Activated naive CD4-positive, alpha-beta T cell treated with anti-CD3 and anti-CD28 coated beads, Interleukin-2, amount 50 U/mL, for 16 hours (primary cell): Measurements from ENCODE around the gene GPSM3.
A peak's percentile ranks its signal among the peaks of the same experiment; 100 is the strongest.
"Not testable (repeated sequence)": the region's sequence is repeated elsewhere in the genome, so short reads cannot be mapped to it uniquely, and the experiment has no call there.

Experiments used
- DNase-seq: peaks from one replicate; pipeline ENCODE4 v3.0.0-alpha.2; 2020

GPSM3 gene

DNA sequence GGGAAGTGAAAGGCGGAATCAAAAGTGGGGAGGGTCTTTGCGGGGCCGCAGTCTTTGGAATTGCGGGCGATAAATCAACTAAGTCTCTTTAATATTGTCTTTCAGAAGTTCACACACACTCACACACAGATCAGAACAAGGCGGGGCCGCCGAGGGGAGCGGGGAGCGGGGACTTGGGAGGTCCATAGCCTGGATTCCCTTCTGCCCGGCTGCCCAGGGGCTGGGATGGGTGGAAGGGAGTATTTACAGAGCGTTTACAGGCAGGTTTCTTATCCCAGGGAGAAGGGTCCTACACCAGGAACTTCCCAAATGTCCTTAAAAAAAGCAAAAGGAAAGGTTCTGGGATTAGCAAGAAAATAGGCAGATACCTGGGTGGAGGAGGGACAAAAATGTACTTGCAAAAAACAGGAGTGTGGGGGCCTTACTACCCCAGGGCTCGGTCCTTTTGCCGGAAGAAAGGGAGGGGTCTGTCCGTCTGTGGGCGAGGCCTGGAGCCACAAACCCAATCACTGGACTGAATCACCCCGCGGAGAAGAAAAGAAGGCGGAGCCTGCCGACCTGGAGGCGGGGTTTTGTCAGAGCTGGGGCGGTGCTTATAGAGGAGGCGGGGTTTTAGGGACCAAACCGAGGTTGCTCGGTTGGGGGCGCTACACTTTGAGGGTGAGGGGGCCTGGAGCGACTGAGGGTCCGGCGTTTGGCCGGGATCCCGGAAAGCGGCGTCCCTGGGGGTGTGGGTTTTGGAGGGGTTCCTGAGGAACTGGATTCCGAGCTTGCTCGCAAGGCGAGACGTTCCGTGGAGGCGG is 44.0 kb downstream of the GPSM3 start:
- DNase-seq, result peak; percentile 74

- no peak for DNase-seq
Observed at GRCh38 chr6:32147401-32148132, 44.9 kb downstream of the GPSM3 start.

DNA sequence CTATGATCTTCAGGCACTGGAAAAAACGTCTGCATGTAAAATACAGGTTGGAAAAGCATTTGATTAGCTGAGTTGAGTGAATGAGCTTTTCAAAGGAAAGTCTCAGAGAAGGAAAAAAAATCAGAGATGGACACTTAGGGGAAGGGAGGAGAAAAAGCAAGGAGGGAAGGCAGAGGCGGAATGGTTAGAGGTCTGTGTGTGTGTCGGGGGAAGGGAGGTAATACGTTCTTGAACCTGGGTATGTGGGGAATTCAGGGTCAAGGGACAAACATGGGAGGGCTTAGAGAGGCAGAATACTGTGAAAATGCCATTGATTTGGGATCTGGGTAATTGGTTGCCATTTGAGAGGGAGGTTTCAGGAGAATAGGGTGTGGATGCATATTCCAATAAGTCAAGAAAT is 45.8 kb downstream of the GPSM3 start:
- no peak for DNase-seq

DNA sequence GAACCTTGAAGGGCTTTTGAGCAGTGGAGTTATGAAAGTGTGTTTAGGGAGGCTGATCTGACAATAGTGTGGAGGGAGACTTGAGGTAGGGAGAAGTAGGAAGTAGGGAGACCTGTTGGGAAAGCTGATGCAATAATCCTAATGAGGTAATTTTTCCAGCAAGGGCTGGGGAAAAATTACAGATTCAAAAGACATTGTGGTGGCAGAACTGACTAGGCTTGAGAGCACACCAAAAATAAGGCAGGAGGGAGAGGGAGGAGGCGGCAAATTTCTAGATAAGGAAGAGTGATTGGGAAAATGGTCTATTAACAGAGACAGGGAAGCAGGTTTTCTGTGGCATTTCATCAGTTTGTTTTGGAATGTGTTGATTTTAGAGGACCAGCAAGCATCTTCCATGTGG is 46.2 kb downstream of the GPSM3 start:
- DNase-seq, result no peak

GRCh38 chr6:32144238-32144637 is 48.2 kb downstream of the GPSM3 start:
- not testable (repeated sequence) for DNase-seq
